Loucy (cell line): Measurements from ENCODE around the gene SMCR8.

Experiments used
- H2AFZ ChIP-seq: fragments of 200-600 bp; sonication (generic); 2 replicates; pipeline ENCODE4 v1.6.0; 2016; ENCODE audit warnings: antibody characterized with exemption, mild to moderate bottlenecking, low read length, moderate library complexity
- H3F3A ChIP-seq: fragments of 200-600 bp; 2 replicates; pipeline ENCODE4 v1.6.0; 2016; ENCODE audit warnings: antibody characterized with exemption, low read depth, mild to moderate bottlenecking
- H3K27me3 ChIP-seq: fragments of 200-600 bp; sonication (generic); 2 replicates; pipeline ENCODE4 v1.6.1; 2014; ENCODE audit warnings: low read length, mild to moderate bottlenecking; ENCODE audit not compliant: insufficient read depth, poor library complexity, severe bottlenecking
- H3K36me3 ChIP-seq: fragments of 200-600 bp; sonication (generic); 2 replicates; pipeline ENCODE4 v1.6.1; 2016; ENCODE audit warnings: low read length; ENCODE audit not compliant: insufficient read depth
- H3K4me1 ChIP-seq: fragments of 200-600 bp; sonication (generic); 2 replicates; pipeline ENCODE4 v1.5.1; 2014; ENCODE audit warnings: low read length, mild to moderate bottlenecking; ENCODE audit not compliant: insufficient read depth, poor library complexity, severe bottlenecking
- H3K4me2 ChIP-seq: fragments of 200-600 bp; sonication (generic); 2 replicates; pipeline ENCODE4 v1.6.0; 2014; ENCODE audit warnings: antibody characterized with exemption, low read length, low read depth, mild to moderate bottlenecking; ENCODE audit not compliant: poor library complexity, severe bottlenecking
- H3K4me3 ChIP-seq: fragments of 200-600 bp; sonication (generic); 2 replicates; pipeline ENCODE4 v1.5.1; 2014; ENCODE audit warnings: low read length, mild to moderate bottlenecking, mixed read lengths; ENCODE audit not compliant: poor library complexity, severe bottlenecking
- H3K79me2 ChIP-seq: fragments of 200-600 bp; sonication (generic); 2 replicates; pipeline ENCODE4 v1.6.1; 2014; ENCODE audit warnings: low read length; ENCODE audit not compliant: insufficient read depth
- H3K9ac ChIP-seq: fragments of 200-600 bp; sonication (generic); 2 replicates; pipeline ENCODE4 v1.6.0; 2014; ENCODE audit warnings: mild to moderate bottlenecking, low read depth, low read length, moderate library complexity; ENCODE audit not compliant: poor library complexity, severe bottlenecking
- H3K9me2 ChIP-seq: fragments of 200-600 bp; sonication (generic); replicated peaks from 2 replicates; pipeline ENCODE4 v1.6.1; 2016; ENCODE audit warnings: low read depth, low read length, mixed read lengths
- H3K9me3 ChIP-seq: fragments of 200-600 bp; sonication (generic); 2 replicates; pipeline ENCODE4 v1.6.1; 2014; ENCODE audit warnings: mild to moderate bottlenecking, antibody characterized with exemption, low read length, low read depth; ENCODE audit not compliant: insufficient read depth
- H4K20me1 ChIP-seq: fragments of 200-600 bp; sonication (generic); 2 replicates; pipeline ENCODE4 v1.6.0; 2014; ENCODE audit warnings: antibody characterized with exemption, low read length, mild to moderate bottlenecking; ENCODE audit not compliant: insufficient read depth, poor library complexity, severe bottlenecking
- EZH2phosphoT487 ChIP-seq: fragments of 200-600 bp; IDR thresholded peaks from 2 replicates; pipeline ENCODE4 v1.6.1; 2018; ENCODE audit warnings: antibody characterized with exemption, mild to moderate bottlenecking, moderate library complexity, borderline replicate concordance
- TF ChIP-seq, protein P1 (sequence below): fragments of 200-600 bp; sonication (generic); conservative IDR thresholded peaks from 2 replicates; pipeline ENCODE4 v1.5.1; 2014; ENCODE audit warnings: mild to moderate bottlenecking, antibody characterized with exemption, low read length

The SMCR8 gene

DNA sequence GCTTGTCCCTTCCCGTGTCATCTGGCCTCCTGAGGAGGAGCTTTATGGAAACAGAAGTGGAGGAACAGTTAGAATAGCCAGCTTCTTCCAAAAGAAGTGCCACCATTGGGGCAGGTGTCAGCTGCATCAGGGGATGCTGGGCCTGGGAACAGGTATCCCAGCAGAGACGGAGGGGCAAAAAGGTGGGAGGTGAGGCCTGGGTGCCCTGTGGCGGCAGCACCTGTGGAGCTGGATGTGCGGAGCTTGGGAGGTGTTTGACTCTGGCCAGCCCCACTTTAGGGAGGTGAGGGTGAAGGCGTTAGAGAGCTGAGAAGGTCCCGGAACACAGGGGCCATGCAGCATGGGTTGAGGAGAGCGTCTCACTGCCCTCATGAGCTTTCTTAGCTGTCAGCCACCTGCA lies 5.2 kb downstream of the SMCR8 start:
- no peaks in the 10 kb centered on the region for H3F3A ChIP-seq
- no peaks in the 10 kb centered on the region for H3K9me2 ChIP-seq
- no peaks in the 10 kb centered on the region for H3K9me3 ChIP-seq
- H3K4me1 ChIP-seq: peaks cover 24% of the 10 kb centered on the region
- no peaks in the 10 kb centered on the region for H3K36me3 ChIP-seq
- H3K4me2 ChIP-seq: peak overlapping the region; percentile 39
- H3K27me3 ChIP-seq: no peaks in the 10 kb centered on the region
- no peak for TF ChIP-seq EZH2phosphoT487
- TF ChIP-seq, protein P1, sequence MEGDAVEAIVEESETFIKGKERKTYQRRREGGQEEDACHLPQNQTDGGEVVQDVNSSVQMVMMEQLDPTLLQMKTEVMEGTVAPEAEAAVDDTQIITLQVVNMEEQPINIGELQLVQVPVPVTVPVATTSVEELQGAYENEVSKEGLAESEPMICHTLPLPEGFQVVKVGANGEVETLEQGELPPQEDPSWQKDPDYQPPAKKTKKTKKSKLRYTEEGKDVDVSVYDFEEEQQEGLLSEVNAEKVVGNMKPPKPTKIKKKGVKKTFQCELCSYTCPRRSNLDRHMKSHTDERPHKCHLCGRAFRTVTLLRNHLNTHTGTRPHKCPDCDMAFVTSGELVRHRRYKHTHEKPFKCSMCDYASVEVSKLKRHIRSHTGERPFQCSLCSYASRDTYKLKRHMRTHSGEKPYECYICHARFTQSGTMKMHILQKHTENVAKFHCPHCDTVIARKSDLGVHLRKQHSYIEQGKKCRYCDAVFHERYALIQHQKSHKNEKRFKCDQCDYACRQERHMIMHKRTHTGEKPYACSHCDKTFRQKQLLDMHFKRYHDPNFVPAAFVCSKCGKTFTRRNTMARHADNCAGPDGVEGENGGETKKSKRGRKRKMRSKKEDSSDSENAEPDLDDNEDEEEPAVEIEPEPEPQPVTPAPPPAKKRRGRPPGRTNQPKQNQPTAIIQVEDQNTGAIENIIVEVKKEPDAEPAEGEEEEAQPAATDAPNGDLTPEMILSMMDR: no peak
- H3K79me2 ChIP-seq: peaks cover 41% of the 10 kb centered on the region
- no peak overlapping the region for H3K4me3 ChIP-seq
- no peak overlapping the region for H2AFZ ChIP-seq
- no peak overlapping the region for H3K9ac ChIP-seq
- H4K20me1 ChIP-seq: peaks cover 15% of the 10 kb centered on the region

DNA sequence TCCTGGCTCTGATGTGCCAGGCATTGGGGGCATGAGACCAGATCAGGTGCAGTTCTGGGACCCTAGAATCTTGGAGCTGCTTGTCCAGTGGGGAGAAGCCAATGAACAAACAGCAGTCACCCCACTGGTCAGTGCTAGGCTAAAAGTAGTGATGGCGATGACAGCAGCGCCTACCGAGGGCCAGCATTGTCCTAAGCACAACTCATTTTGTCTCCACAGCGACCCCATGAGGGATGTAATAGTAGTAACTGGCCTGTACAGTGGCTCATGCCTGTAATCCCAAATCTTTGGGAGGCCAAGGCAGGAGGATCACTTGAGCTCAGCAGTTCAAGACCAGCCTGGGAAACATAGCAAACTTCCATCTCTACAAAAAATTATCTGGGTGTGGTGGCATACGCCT lies 6.2 kb downstream of the SMCR8 start:
- TF ChIP-seq, protein P1: peak; percentile 53
- TF ChIP-seq EZH2phosphoT487: no peak
- H3K27me3 ChIP-seq: no peaks in the 10 kb centered on the region
- peaks cover 15% of the 10 kb centered on the region for H4K20me1 ChIP-seq
- no peak overlapping the region for H3K4me2 ChIP-seq
- no peak overlapping the region for H3K9ac ChIP-seq
- H3F3A ChIP-seq: no peaks in the 10 kb centered on the region
- no peak overlapping the region for H2AFZ ChIP-seq
- H3K36me3 ChIP-seq: no peaks in the 10 kb centered on the region
- H3K79me2 ChIP-seq: peaks cover 31% of the 10 kb centered on the region
- H3K4me1 ChIP-seq: peaks cover 16% of the 10 kb centered on the region
- no peaks in the 10 kb centered on the region for H3K9me2 ChIP-seq
- no peak overlapping the region for H3K4me3 ChIP-seq
- H3K9me3 ChIP-seq: no peaks in the 10 kb centered on the region

DNA sequence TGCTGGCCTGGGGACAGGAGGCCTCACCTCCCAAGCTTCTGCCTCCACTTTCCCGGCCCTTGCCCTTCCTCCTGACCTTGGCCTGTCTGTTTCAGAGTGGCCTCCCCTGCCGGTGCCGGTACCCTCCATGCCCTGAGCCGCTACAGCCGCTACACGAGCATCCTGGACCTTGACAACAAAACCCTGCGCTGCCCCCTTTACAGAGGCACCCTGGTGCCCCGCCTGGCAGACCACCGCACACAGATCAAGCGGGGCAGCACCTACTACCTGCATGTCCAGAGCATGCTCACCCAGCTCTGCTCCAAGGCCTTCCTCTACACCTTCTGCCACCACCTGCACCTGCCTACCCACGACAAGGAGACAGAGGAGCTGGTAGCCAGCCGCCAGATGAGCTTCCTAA lies 7.4 kb downstream of the SMCR8 start:
- Histone ChIP-seq H3K4me3 (no peak overlapping the region), H2AFZ (no peak overlapping the region), H4K20me1 (peaks cover 12% of the 10 kb centered on the region), H3K36me3 (peaks cover 4% of the 10 kb centered on the region; the same call in 1 of the 2 replicates), H3K4me2 (no peak overlapping the region), H3F3A (no peaks in the 10 kb centered on the region), H3K9ac (no peak overlapping the region), H3K9me3 (no peaks in the 10 kb centered on the region), H3K9me2 (no peaks in the 10 kb centered on the region), H3K79me2 (peaks cover 19% of the 10 kb centered on the region; the same call in 1 of the 2 replicates), H3K4me1 (peaks cover 7% of the 10 kb centered on the region), H3K27me3 (no peaks in the 10 kb centered on the region)
- no peak for TF ChIP-seq EZH2phosphoT487
- TF ChIP-seq, protein P1: no peak
